ENCODE results near the gene C1orf226. TPM values are rescaled to one million over a fixed set of nuclear protein-coding genes. Genes with fewer than 3 reads are reported as not detected.

The C1orf226 gene
- total RNA-seq, 1 donor: 0.86 TPM

DNA sequence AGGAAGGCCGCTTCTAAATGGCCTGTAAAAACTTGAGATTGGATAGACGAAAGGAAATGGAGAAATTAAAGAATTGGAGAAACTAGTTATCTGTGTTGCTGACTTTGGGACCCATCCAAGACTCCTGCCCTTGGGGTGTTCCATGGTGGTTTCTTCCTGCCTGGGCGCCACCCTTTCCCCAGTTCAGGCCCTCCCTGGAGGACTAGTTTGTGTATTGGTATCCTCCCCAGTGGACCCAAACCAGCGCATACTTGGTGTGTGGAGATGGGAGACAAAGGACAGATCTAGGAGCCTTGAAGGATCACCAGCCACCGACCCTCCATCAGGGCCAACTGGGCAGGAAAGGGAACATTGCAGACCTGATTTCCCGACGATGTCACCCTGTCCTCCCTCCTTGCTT, 12.0 kb upstream of the C1orf226 start:
- H3K4me3 ChIP-seq (ENCODE audit: low read depth, low read length): no peak overlapping the region
- TF ChIP-seq, protein P1, sequence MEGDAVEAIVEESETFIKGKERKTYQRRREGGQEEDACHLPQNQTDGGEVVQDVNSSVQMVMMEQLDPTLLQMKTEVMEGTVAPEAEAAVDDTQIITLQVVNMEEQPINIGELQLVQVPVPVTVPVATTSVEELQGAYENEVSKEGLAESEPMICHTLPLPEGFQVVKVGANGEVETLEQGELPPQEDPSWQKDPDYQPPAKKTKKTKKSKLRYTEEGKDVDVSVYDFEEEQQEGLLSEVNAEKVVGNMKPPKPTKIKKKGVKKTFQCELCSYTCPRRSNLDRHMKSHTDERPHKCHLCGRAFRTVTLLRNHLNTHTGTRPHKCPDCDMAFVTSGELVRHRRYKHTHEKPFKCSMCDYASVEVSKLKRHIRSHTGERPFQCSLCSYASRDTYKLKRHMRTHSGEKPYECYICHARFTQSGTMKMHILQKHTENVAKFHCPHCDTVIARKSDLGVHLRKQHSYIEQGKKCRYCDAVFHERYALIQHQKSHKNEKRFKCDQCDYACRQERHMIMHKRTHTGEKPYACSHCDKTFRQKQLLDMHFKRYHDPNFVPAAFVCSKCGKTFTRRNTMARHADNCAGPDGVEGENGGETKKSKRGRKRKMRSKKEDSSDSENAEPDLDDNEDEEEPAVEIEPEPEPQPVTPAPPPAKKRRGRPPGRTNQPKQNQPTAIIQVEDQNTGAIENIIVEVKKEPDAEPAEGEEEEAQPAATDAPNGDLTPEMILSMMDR (IDR thresholded peaks at IDR 0.05; ENCODE audit: insufficient read depth, low read depth, low read length): no peak
- DNase-seq (ENCODE audit: low read depth): no peak

DNA sequence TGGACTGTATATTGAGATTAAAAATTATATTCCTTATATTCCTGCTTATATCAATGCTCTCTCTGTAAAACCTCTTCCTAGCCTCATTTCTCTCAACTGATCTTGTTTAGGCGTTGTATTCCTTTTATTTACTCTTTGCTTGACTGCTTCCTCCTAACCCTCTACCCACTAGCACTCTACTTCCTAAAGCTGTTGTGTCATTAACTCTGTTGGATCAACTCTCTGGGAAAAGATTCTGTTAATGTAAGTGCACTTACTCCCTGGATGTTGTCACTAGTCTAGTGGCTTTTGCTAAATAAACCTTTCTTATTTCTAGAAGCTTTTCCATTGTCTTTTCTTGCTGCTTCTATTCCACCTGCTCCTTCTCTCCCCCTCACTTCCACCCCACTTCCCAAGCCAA, 11.4 kb upstream of the C1orf226 start:
- DNase-seq (ENCODE audit: low read depth): no peak
- TF ChIP-seq, protein P1 (IDR thresholded peaks at IDR 0.05; ENCODE audit: insufficient read depth, low read depth, low read length): no peak
- H3K4me3 ChIP-seq (ENCODE audit: low read depth, low read length): no peak overlapping the region

- TF ChIP-seq, protein P1 (IDR thresholded peaks at IDR 0.05; ENCODE audit: insufficient read depth, low read depth, low read length): no peak
- DNase-seq (ENCODE audit: low read depth): no peak
- no peak overlapping the region for H3K4me3 ChIP-seq (ENCODE audit: low read depth, low read length)
Observed at GRCh38 chr1:162370721-162371120, 10.8 kb upstream of the C1orf226 start.

DNA sequence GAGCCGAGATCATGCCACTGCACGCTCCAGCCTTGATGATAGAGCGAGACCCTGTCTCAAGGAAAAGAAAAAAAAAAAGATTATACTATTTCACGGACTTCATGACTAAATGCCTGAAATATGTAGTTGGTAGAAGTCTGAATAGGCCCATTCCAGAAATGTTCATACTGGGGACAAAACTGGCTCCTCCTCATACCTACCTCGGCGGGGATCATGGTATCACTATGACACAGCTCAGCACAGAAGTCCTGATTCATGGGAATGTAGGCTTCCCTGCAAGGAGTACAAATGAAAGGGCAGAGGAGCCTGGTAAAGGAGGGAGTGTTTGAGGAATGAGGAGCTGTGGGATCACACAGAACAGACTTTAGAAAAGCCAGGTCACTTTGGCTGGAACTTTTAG, 9.9 kb upstream of the C1orf226 start:
- DNase-seq (ENCODE audit: low read depth): no peak
- TF ChIP-seq, protein P1 (IDR thresholded peaks at IDR 0.05; ENCODE audit: insufficient read depth, low read depth, low read length): no peak
- H3K4me3 ChIP-seq (ENCODE audit: low read depth, low read length): no peak overlapping the region

DNA sequence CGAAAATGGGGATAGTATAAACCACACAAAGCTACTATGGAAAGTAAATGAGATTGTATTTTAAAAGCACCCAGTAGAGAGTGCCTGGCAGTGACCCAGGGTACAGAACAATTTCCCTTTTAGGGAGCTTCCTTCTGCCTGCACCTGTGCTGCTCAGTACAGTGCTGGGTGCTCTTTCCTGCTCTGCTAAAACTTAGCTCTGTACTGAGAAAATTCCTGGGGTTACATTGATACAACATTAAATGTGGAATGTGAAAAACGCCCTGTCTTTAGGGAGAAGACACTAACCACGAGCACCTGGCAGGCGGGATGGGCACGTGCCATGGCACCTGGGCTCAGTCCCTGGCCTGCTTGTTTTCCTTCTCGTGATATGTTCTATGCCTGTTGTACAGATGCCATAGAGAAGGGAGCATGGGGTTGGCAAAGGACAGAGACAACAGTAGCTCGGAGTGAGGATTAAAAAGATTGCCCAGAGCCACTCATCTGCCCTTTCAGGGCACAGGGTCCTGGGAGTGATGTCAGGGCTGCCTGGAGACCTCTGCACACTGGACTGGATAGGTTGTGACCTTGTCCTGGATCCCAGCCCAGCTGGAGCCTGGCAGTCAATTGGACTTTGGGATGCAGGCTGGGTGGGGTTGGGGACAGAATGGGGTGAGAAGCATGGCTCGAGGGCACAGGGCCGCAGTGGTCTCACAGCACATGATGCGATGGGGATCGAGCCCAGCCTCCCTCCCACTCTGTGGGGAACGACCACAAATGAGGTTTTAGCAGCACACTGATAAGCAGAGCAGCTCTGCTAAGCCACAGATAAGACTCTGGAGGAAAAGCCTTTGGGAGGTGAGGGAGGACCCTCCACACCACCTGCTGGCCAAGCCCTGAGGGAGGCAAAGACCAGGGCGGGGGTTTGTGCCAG, 9.1 kb upstream of the C1orf226 start:
- TF ChIP-seq, protein P1 (IDR thresholded peaks at IDR 0.05; ENCODE audit: insufficient read depth, low read depth, low read length): no peak
- H3K4me3 ChIP-seq (ENCODE audit: low read depth, low read length): no peak overlapping the region
- no peak for DNase-seq (ENCODE audit: low read depth)

DNA sequence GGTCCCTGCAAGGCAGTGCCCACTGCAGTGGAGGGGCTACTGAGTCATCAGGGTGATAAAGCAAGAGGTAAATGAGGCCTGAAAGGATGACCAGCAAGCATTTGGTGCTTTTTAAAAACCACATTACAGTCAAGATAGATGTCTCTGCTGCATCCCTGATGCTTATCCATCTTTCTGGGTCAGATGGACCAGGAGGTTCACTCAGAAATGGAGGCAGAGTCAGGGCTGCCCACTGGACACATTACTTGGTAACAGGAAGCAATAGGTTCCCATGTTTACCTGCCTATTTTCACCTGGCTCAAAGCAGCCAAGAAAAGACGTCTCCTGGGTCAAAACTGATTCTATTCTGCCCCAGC, 8.5 kb upstream of the C1orf226 start:
- TF ChIP-seq, protein P1 (IDR thresholded peaks at IDR 0.05; ENCODE audit: insufficient read depth, low read depth, low read length): no peak
- no peak for DNase-seq (ENCODE audit: low read depth)
- no peak overlapping the region for H3K4me3 ChIP-seq (ENCODE audit: low read depth, low read length)

Data from fibroblast of villous mesenchyme (primary cell).